GM10248 (cell line): Measurements from ENCODE around the gene DLG2.
"Not testable (repeated sequence)": the region's sequence is repeated elsewhere in the genome, so short reads cannot be mapped to it uniquely, and the experiment has no call there.

Experiments used
- CTCF ChIA-PET: fragments of 300-600 bp; sonication (Branson Sonifier 250); formaldehyde crosslinking; extraction: SDS; loops from one replicate; lab custom pipeline; 2021; ENCODE audit warnings: antibody characterized with exemption; lab: Yijun Ruan, JAX
- POLR2A ChIA-PET: fragments of 350-650 bp; sonication (Branson Sonifier 250); formaldehyde crosslinking; extraction: SDS; loops from one replicate; lab custom pipeline; 2020; ENCODE audit warnings: antibody characterized with exemption; lab: Yijun Ruan, JAX
- DNase-seq: peaks from one replicate; pipeline ENCODE4 v3.0.0; 2012; ENCODE audit errors: extremely low spot score
- TF ChIP-seq, protein P1 (sequence below): IDR thresholded peaks from 2 replicates; pipeline ENCODE4 v1.5.1; 2012; ENCODE audit warnings: mild to moderate bottlenecking, low read depth; ENCODE audit errors: extremely low read depth, missing control alignments, control extremely low read depth

The DLG2 gene

DNA sequence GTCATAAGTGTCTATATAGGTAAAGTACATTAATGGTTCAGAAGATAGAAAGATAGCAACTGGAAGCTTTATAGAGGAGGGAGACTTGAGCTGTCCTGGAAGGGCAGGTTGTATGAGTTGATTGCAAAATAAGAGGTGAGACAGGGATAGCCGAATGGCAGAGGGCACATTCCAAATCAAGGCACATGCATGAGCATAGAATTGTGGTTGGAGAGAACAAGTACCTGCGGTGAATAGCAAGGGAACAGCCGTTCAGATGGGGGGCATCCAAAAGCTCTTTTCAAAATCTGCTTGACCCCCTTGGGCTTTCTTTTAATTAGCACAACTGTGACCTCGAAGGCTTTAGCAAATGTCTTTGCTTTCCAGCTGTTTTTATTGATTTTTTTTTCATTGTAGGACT, 1868.0 kb downstream of the DLG2 start:
- ChIA-PET POLR2A (no interaction called here), CTCF (no interaction called here)
- DNase-seq, result no peak
- TF ChIP-seq, protein P1, sequence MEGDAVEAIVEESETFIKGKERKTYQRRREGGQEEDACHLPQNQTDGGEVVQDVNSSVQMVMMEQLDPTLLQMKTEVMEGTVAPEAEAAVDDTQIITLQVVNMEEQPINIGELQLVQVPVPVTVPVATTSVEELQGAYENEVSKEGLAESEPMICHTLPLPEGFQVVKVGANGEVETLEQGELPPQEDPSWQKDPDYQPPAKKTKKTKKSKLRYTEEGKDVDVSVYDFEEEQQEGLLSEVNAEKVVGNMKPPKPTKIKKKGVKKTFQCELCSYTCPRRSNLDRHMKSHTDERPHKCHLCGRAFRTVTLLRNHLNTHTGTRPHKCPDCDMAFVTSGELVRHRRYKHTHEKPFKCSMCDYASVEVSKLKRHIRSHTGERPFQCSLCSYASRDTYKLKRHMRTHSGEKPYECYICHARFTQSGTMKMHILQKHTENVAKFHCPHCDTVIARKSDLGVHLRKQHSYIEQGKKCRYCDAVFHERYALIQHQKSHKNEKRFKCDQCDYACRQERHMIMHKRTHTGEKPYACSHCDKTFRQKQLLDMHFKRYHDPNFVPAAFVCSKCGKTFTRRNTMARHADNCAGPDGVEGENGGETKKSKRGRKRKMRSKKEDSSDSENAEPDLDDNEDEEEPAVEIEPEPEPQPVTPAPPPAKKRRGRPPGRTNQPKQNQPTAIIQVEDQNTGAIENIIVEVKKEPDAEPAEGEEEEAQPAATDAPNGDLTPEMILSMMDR, result no peak

DNA sequence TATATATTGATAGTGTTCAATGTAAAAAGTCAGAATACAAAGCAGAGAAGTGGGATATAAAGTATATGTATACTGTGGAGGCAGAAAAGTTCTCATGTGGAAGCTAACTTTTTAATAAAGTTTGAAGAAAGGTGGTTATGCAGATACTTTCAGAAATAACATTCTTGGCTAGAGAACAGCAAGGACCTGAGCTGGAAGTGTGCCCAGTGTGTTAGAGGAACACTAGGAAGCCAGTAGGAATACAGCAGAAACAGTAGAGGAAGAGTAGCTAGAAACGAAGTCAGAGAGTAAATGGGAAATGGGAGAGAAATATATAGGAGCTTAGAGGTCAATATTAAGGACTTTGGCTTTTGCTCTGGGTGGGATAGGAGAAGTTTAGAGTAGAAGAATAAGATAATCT, 1876.1 kb downstream of the DLG2 start:
- ChIA-PET CTCF (no interaction called here), POLR2A (no interaction called here)
- TF ChIP-seq, protein P1, result no peak
- DNase-seq, result no peak

DNA sequence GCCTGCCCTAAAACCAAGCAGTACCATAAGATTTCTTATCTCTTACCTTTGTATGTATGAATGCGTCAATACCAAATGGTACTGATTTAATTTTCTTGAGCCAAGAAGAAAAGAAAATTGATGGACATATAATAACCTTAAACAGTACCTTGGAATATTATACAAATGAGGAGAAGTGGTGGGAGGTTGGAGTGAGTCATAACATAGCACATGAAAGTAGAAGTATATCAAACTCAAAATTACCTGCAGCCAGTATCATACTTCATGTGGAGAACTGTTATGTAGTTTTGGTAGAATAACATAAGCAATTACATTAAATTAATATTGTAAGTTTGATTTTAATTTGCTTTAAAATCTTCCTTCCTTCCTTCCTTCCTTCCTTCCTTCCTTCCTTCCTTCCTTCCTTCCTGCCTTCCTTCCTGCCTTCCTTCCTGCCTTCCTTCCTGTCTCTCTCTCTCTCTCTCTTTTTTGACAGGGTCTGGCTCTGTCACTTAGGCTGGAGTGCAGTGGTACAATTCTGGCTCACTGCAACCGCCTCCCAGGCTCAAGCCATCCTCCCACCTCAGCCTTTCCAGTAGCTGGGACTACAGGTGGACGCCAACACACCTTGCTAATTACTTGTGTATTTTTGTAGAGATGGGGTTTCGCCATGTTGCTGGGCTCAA, 1880.1 kb downstream of the DLG2 start:
- POLR2A ChIA-PET, result no interaction called here
- DNase-seq, result no peak
- CTCF ChIA-PET, result interaction anchor here (1.4 kb wide), 1 partner anchor 10 kb away, joined by 3 read pairs; no protein-coding TSS in a partner anchor
- TF ChIP-seq, protein P1, result no peak

DNA sequence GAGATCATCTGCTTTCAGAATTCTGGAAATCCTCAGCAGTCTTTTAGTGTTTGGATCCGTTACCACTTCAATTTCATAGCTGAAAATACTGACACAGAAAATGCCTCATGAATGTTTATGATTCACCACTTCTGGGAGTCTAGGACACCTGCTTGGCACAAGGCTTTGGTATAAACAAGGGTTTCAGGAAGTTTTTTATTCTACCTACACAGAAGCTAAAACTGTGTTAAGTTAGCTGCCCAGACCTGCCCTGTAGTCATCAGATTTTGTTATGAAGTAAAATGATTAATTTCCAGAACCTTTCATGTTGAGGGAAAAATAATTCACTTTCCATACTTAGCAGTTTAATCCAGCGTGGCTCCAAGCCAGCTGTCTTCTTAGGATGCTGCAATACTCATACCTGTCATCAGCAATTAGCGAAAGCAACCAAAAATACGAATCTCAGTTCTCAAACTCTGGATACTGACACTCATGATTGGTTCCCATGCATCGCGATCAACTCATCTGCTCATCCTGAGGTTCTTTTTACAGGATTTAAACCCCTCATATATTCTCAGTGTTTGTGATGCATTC, 1882.4 kb downstream of the DLG2 start:
- POLR2A ChIA-PET, result no interaction called here

DNA sequence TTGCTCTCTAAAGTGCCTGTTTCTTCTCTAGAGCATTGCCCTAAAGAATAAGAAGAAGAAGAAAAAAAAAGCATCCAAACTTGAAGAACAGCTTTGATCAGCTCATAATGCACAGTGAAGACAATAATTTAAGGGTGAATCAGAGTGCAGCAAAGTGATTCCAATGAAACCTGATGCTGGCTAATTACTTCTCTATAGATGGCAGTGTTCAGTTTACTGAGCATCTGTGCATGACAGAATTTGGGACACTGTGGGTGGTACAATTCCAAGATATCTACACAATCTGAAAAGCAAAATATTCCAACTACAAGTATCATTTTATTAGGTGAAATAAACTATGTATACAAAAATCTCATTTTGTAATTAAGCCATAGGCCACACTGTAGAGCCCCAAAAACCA, 1890.5 kb downstream of the DLG2 start:
- TF ChIP-seq, protein P1, result no peak
- CTCF ChIA-PET, result interaction anchor here (1.0 kb wide), 1 partner anchor 13 kb away, joined by 3 read pairs; no protein-coding TSS in a partner anchor
- no peak for DNase-seq
- POLR2A ChIA-PET, result no interaction called here

More for the DNA sequence above, 1882.4 kb downstream of the DLG2 start:
- TF ChIP-seq, protein P1, result no peak
- CTCF ChIA-PET, result no interaction called here
- no peak for DNase-seq

DNA sequence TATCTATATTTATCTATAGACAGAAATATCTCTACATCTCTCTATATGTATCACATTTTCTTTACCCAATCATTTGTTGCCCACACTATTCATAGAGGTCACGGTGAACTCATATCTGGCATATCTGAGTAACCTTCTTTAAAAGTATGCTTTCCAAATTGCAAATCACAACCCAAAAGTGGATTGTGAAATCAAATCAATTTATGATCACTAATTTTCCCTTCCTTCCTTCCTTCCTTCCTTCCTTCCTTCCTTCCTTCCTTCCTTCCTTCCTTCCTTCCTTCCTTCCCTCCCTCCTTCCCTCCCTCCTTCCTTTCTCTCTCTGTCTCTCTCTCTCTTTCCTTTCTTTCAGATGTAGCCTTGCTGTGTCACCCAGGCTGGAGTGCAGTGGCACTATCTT, 1893.0 kb downstream of the DLG2 start:
- DNase-seq, result no peak
- POLR2A ChIA-PET, result no interaction called here
- CTCF ChIA-PET, result no interaction called here
- TF ChIP-seq, protein P1, result no peak

DNA sequence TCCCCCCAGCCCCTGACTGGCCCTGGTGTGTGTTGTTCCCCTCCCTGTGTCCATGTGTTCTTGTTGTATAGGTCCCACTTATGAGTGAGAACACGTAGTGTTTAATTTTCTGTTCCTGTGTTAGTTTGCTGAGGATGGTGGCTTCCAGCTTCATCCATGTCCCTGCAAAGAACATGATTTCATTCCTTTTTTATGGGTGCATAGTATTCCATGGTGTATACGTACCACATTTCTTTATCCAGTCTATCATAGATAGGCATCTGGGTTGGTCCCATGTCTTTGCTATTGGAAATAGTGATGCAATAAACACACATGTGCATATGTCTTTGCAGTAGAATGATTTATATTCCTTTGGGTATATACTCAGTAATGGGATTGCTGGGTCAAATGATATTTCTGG, 1895.9 kb downstream of the DLG2 start:
- DNase-seq, POLR2A ChIA-PET: not testable (repeated sequence)
- CTCF ChIA-PET, result interaction anchor here (1.2 to 1.7 kb wide), 4 partner anchors 9 to 481 kb away, joined by 3 to 4 read pairs (median 4); no protein-coding TSS in a partner anchor
